Measurements from ENCODE around the gene CHST15.

The CHST15 gene

DNA sequence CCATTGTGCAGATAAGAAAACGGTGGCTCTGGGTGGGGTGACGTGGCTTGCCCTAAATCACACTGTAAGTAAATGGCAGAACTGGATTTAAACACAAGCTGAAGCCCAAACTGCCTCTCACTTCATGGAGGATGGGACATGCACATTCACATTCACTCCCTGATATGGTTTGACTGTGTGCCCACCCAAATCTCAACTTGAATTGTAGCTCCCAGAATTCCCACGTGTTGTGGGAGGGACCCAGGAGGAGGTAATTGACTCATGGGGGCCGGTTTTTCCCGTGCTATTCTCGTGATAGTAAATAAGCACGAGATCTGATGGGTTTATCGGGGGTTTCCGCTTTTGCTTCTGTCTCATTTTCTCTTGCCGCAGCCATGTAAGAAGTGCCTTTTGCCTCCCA, 32.4 kb downstream of the CHST15 start:
- DNase-seq = no peak

DNA sequence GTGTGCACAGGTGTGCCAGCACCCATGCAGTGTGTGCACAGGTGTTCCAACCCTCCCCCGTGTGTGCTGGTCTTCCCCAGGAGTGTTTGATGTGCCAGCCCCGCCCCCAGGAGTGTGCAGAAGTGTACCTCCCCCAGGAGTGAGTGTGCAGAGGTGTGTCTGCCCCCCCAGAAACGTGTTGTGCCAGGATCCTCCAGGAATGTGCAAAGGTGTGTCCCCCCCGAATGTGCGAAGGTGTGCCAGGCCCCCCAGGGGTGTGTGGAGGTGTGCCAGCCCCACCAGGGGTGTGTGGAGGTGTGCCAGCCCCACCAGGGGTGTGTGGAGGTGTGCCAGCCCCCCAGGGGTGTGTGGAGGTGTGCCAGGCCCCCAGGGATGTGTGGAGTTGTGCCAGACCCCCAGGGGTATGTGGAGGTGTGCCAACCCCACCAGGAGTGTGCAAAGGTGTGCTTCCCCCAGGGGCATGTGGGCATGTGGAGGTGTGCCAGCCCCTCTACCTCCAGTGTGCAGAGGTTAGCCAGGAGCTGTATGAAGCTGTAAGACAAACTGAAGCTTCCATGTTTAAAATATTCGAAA, 33.2 kb downstream of the CHST15 start:
- DNase-seq = no peak

- no peak for DNase-seq
Measured at GRCh38 chr10:124059551-124059950, 33.8 kb downstream of the CHST15 start.

DNA sequence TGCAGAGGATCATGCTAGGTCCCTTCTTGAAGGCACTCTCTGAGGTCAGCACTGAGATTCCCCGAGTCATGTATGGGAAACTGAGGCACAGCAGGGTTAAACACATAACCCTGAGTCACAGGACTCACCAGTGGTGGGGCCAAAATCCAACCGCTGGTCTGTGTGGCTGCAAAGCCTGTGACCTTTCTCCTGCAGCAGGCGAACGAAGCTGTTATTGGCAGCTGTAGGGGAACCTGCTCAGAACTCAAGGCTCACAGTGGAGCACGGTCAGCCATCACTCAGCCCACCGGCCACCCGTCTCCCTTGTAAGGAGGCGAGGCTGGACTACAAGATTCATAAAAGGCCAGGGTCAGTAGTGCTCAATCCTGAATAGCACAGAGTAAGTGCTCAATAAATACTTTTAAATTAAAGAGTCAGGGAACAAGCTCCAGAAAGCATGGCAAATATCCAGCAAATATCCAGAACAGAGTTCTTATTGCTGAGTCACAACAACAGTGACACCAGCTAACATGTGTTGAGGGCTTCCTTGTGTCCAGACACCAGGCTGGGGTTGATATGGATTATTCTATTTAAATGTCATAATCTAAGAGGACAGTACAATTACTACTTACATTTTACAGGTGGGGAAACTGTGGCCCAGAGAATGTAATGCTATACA, 34.9 kb downstream of the CHST15 start:
- no peak for DNase-seq

DNA sequence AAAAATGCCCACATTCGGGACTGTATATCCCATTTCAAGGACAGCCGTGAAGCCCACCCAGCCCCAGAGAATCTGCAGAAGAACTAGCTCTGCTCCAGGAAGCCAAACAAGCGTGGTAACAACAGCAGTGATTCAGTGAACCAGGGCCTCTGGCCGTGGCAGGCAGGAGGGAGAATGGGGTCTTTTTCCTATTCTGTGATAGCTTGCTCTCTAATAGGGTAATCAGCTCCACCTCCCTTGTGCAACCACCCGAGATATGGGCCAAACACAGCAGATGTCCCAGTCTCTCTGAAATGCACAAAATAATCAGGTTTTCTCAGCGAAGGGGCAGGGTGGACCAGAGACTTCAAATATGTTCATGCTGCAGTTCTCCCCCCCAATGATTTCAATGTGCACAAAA, 35.8 kb downstream of the CHST15 start:
- no peak for DNase-seq

DNA sequence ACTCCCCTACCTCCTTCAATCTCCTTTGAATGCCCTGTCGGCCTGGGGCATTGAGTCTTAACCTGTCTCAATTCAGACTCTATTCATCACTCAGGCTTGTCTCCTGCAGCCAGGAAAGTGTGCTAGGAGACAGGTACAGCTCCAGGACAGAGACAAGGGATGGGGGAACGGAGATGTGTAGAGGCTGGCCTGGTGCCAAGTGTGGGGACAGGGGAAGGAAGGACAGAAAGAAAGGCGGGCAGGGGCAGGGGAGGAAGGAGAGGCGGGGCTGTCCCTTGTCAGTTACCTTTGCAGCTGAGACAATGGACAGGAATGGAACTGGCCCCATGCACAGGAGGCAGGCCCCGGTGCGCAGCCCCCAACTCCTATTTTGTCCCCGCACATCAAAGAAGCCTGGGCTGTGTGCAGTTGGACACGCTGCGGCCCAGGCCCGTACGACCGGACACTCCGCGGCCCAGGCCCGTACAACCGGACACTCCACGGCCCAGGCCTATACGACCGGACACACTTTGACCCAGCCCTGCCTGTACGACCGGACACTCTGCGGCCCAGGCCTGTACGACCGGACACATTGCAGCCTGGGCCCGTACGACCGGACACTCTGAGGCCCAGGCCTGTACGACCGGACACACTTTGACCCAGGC, 36.9 kb downstream of the CHST15 start:
- no peak for DNase-seq

GRCh38 chr10:124053971-124054370, 39.4 kb downstream of the CHST15 start:
- no peak for DNase-seq

DNA sequence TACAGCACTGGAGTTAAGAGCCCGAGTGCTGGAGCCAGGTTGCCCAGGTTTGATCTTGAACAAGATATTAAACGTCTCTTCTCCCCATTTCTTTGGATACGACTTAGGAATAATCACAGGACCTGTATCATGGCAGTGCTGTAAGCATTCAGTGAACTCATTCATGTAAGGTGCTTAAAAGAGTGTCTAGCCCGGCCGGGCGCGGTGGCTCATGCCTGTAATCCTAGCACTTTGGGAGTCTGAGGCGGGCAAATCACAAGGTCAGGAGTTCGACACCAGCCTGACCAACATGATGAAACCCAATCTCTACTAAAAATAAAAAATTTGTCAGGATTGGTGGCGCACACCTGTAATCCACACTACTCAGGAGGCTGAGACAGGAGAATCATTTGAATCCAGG, 40.8 kb downstream of the CHST15 start:
- no peak for DNase-seq

GRCh38 chr10:124050021-124051015, 43.1 kb downstream of the CHST15 start:
- no peak for DNase-seq

DNA sequence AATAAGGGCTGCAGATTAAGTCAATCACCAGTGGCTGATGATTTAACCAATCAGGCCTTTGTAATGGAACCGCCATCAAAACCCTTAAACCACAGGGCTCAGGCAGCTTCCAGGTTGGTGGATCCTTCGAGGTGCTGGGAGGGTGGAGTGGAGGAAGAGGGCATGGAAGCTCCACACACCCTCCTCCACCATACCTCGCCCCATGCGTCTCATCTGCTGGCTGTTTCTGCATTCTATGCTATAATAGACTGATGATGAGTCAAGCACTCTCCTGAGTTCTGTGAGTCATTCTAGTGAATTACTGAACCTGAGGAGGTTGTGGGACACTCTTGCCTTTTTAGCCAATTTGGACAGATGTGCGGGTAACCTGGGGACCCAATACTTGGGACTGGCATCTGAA, 43.9 kb downstream of the CHST15 start:
- DNase-seq = no peak

- no peak for DNase-seq
Measured at GRCh38 chr10:124048371-124049290, 44.8 kb downstream of the CHST15 start.

- DNase-seq = no peak
Measured at GRCh38 chr10:124047427-124048152, 45.8 kb downstream of the CHST15 start.

GRCh38 chr10:124045801-124046355, 47.5 kb downstream of the CHST15 start:
- no peak for DNase-seq

DNA sequence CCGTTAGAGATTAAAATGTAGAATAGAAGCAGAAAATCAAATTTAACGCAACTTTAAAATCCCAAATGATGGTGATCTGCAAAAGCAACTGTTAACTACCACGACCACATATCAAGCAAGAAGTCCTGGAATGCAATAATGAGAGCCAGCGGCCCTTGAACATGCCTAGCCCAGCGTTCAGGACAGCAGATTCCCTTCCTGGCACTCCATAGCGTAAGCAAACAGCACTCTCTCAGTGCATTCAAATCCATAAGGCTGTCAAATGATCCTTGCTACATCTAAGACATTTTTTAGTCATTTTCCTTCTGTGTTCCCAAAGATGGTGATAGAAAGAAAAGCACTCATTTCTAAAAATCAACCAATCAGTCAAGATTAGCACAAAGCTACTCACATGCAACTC, 48.1 kb downstream of the CHST15 start:
- no peak for DNase-seq

DNA sequence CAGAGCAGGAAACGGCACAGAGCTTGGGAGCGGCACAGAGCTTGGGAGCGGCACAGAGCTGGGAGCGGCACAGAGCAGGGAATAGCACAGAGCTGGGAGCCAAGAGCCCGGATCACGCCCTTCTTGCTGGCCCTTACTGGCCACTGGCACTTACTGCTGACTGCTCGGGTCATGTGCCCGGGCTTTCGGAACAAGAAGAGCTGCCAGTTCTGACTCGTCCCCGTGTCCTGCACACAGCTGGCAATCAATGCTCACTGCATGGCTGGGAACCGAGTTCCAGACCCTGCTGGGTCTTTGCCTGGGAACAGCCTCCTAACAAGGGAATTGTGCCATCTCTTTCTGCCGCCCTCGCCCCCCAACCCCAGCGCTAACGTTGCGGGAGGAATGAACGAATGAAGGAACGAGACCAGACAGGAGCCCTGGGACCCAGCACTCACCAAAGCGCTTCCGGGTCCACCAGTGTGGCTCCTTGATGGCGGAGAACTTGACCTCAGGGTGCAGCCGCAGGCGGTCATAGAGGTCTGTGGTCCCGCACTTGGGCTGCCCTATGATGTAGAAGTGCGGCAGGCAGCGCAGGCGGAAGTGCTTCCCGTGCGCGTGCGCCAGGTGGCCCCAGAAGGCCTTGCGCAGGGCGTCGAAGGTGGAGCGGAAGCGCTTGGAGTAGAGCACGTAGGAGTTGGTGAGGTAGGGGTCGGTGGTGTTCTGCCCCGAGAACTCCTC, 49.1 kb downstream of the CHST15 start:
- DNase-seq = no peak

- DNase-seq = no peak
Measured at GRCh38 chr10:124043310-124044142, 49.9 kb downstream of the CHST15 start.

DNA sequence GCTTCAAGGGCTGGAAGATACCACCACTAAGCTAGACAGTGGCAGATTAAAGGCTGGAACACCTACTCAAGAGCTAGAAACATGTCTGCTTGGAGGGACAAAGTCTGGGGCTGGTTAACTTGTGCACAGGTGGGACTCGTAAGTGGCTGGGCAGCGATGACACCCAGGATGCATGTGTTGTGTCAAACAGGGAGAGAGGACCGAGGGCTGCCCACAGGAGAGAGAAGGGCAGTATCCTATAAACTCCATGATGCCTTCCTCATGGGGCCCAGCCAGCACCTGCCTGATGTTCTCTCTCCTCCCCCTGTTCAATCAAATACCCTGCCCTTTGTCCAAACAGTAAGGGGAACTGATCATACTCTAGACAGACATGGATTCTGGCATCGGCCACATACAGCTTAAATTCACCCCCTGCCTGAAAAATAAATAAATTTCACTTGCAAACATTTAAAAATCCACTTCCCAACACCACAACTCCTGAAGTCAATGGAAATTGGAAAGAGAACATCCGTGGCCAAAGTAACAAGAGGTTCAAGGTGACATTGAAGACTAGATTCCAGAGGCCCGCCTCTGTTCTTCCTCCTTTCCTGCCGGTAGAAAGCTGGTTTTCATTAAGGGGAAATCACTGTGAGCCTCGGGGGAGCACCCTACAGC, 50.6 kb downstream of the CHST15 start:
- no peak for DNase-seq

DNA sequence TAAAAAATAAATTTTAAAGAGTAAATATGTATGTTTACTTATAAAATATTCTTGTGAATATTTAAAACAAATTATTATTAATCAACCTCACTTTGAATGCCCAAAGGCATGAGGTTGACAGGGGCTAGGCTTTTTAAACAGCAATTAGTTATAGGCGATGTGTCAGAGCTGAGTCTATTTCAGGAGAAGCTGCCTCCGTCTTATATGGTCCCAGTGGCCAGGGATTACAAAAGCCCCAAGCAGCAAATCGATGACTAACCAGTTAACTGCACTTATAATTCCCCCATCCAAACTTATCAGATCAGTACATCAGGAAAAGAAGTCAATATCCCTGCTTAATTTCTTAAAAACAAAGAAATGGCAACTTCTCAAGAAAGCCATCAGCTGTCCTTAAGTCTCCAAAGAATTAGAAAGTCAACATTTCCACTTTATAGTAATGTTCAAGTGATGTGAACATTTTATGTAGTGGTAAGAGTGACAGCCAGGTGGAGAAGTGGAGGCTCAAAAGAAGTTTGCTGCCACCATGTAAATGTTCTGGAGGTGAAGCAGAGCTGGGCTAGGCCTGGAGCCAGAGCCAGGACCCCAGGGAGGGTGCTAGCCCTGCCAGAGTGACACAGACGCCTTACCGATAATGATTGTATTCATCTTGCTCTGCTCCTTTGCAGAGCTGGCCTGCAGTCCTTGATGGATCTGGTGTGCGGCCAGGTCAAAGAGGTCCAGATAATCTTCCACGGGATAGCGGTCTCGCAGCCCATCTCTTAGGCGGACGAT, 51.5 kb downstream of the CHST15 start:
- no peak for DNase-seq
